CD4-positive, alpha-beta T cell treated with Interferon alpha-2 for 1 hour (primary cell): Measurements from ENCODE around the gene FMO5.
"Not testable (repeated sequence)": the region's sequence is repeated elsewhere in the genome, so short reads cannot be mapped to it uniquely, and the experiment has no call there.

ENCODE experiments used
- DNase-seq, 2 donors: peaks; one replicate each; pipeline ENCODE4 v3.0.0-alpha.2; 2020 to 2022

FMO5 gene

GRCh38 chr1:147238925-147239820 lies 14.0 kb upstream of the FMO5 start:
- no peak for DNase-seq

DNA sequence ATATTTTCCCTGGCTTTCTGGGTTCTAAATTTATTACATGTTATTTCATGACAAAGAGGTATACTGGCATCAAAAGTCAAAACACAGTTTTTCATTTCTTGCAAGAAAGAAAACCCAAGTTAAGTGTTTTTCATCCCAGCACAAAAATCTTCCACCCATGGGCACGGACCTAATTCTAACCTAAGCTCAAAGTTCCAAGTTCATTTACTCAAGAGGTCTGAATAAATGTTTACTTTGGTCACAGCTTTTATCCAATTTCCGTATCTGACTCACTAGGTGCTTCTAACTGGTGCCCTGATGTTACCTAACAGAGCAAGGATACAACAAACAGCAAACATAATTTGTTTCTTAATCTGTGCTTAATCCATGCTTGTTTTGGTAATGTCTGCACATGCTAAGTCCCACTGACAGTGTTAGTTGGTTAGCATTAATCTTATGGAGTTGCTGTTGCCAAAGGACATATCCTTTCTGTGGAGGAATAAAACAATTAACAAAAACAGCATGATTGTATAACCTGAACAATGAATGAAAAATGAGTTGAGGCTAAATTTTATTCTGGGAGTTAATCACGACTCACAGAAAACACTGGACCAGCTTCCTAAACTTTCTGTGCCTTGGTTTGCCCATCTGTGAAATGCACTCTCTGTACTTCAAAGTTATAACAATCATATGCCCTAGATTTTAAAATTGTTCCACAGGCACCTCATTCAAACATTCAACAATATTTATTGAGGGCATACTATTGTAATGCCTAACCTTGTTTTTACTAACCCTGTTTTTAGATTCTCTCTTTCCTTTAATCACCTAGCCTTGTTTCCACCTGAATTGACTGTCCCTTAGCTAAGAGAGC lies 13.1 kb upstream of the FMO5 start:
- no peak for DNase-seq

GRCh38 chr1:147236959-147237791 lies 12.0 kb upstream of the FMO5 start:
- DNase-seq, result no peak

DNA sequence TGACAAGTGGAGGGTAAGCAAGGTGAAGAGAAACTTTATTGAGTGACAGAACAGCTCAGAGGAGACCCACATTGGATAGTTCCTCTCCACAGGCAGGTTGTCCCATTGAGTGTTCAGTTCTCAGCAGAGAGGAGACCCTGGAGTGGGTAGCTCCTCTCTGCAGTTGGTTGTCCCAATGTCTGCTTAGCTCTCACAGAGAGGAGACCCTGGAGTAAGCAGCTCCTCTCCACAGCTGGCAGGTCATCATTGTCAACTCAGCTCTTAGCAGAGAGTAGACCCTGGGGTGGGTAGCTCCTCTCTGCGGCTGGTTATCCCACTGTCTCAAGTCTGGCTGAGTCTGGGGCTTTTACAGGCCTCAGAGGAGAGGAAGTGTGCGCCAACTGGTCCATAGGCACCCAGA lies 11.3 kb upstream of the FMO5 start:
- no peak for DNase-seq

DNA sequence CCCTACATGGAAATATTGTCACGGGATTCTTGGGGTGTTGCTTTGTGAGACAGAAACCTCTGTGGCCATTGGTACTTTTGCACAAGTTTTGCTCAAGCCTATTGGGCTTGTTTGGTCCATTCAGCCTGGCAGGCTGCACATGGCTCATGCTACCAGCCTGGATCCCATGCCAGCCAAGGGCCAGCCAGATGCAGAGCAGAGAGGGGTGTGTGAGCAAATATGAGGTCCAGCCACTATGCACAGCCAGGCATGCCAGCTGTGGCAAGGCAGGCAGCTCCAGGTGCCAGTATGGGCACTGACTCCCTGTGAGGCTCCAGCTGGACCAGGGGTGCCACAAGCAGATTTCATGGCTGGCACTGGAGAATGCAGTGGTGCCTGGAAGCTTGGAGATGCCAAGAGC lies 10.7 kb upstream of the FMO5 start:
- no peak for DNase-seq

GRCh38 chr1:147233903-147234302 lies 8.8 kb upstream of the FMO5 start:
- DNase-seq, result not testable (repeated sequence)

DNA sequence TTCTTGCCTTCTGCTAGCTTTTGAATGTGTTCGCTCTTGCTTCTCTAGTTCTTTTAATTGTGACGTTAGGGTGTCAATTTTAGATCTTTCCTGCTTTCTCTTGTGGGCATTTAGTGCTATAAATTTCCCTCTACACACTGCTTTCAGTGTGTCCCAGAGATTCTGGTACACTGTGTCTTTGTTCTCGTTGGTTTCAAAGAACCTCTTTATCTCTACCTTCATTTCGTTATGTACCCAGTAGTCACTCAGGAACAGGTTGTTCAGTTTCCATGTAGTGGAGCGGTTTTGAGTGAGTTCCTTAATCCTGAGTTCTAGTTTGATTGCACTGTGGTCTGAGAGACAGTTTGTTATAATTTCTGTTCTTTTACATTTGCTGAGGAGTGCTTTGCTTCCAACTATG lies 5.9 kb upstream of the FMO5 start:
- not testable (repeated sequence) for DNase-seq

GRCh38 chr1:147223740-147224615 lies 1.2 kb downstream of the FMO5 start:
- no peak for DNase-seq

GRCh38 chr1:147218606-147219005 lies 6.5 kb downstream of the FMO5 start:
- no peak for DNase-seq

- no peak for DNase-seq
Observed at GRCh38 chr1:147217141-147217540, 8.0 kb downstream of the FMO5 start.

DNA sequence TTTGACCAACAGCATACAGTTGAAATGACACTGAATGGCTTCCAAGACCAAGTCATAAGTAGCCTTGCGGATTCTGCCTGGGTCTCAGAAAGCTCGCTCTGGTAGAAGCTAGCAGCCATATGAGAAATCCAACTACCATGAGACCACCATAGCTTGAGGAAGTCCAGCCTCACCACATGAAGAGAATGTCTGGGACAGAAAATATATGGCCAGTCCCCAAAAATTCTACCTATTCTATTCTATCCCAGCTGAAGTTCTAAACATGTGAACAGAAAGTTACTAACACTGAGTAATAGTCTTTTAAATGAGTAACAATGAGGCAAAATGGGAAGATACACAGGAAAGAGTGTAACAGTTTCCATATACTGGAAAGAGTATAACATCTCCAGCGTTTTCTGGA lies 9.0 kb downstream of the FMO5 start:
- no peak for DNase-seq

GRCh38 chr1:147215540-147215916 lies 9.6 kb downstream of the FMO5 start:
- DNase-seq, result no peak

DNA sequence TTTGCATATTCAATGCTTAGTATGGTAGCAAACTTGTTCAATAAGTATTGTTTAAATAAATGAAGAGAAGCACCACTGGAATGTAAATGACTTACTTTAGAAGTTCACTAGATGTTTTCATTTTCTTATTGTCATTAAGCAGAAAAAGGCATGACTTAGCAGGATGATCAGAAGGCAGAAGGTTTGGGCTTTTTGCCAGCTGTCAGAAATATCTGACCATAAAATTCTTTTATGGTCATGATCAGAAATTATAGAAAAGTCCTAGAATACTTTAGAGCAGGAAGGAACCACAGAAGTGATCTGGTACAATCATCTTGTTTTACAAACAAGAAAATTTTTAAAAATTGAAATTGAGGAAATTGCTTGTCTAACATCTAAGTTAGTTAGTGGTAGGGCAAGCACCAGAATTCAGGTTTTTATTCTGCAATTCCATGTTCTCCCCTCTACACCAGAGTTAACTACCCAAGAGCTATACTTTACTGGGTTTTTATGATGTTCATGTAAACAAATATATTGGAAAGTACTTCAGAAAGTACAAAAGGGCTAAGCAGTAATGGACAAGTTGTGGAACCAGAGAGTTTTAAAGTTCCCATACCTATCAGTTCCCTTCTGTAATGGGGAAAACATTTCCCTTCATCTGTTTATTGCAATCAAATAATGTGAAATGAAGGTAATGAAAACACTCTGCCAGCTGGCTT lies 10.1 kb downstream of the FMO5 start:
- DNase-seq, result no peak

DNA sequence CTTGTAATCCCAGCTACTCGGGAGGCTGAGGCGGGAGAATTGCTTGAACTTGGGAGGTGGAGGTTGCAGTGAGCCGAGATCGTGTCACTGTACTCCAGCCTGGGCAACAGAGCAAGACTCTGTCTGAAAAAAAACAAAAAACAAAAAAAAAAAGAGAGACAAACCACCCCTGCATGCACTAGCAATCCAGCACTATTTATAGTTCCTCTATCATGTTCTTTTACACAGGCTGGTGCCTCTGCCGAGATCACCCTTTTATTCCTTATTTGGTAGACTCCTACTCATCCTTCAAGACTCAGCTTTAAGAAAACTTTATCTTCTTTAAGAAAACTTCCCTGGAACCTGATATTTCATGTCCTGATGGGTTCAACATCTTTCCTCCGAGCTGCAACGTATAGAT lies 10.8 kb downstream of the FMO5 start:
- no peak for DNase-seq

GRCh38 chr1:147213271-147213670 lies 11.9 kb downstream of the FMO5 start:
- DNase-seq, result no peak

DNA sequence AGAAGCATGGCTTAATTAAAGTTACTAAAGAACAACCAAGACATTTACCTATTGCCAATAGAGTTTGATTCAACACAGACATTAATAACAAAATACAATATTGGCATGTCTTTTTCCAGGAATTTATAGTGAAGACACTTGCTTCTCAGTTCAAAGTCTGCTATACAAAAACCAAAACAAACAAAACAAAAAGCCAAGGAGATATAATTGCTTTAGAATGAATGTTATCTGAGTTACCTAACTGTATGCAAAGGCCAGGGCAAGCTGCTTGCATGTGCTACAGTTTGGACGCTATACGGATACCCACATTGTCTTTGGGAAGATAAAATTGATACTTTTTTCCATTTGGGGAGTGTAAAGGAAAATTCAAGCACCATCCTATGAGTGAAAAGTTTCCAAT lies 13.6 kb downstream of the FMO5 start:
- no peak for DNase-seq

DNA sequence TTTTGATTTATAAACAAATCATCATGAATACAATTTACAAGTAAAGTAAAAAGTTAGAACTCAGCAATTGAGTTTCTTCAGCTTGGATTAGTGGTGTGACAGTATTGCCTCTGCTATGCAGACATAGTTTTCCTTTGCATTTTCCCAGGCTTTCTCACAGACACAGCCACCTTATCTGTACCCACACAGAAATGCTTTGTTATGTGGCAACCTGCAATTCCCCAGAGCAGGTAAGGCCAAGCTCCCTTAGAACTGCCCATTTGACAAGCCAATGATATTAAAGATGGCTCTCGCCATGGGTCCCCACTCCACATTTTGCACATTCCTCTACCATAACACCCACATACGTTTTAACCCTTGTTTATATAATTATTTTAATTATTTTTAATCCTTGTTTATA lies 14.2 kb downstream of the FMO5 start:
- no peak for DNase-seq

- no peak for DNase-seq
Observed at GRCh38 chr1:147209825-147210821, 15.0 kb downstream of the FMO5 start.

DNA sequence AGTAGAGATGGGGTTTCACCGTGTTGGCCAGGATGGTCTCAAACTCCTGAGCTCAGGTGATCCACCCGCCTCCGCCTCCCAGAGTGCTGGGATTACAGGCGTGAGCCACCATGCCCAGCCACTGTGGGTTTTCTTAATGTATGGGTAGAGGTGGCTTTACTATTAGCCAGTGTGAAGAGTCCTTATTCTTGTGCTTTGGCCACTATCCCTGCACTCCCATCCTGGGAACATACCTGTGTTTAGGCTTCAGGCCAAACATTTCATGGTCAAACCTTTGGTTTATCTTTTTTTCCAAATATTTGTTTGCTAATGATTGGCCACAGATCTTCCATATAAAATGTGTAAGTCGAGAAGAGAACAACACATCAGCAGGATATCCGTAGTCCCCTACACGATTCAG lies 16.5 kb downstream of the FMO5 start:
- DNase-seq, result no peak

DNA sequence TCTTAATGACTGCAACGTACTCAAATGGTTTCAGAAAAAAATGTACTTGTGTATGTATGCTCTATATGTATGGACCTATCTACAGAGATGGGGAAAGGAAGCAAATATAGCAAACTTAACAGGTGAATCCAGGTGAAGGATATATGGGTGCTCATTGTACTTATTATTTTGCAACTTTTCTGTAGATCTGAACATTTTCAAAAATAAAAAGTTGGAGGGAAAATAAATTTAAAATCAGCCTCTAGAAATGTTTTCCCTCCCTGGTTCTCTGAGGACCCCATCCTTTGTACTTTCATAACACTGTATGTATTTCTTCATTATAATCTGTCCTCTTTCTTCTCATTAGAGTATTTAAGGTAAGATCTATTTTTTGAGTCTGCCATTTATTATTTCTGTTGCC lies 17.9 kb downstream of the FMO5 start:
- DNase-seq, result no peak
